Raji (cell line): ENCODE data around the gene IGFBP4.

ENCODE experiments used
- POLR2A ChIP-seq: IDR thresholded peaks from 2 replicates; pipeline ENCODE4 v1.6.1; 2011; ENCODE audit warnings: low read depth, low read length, control low read depth; ENCODE audit not compliant: insufficient read depth

The IGFBP4 gene

DNA sequence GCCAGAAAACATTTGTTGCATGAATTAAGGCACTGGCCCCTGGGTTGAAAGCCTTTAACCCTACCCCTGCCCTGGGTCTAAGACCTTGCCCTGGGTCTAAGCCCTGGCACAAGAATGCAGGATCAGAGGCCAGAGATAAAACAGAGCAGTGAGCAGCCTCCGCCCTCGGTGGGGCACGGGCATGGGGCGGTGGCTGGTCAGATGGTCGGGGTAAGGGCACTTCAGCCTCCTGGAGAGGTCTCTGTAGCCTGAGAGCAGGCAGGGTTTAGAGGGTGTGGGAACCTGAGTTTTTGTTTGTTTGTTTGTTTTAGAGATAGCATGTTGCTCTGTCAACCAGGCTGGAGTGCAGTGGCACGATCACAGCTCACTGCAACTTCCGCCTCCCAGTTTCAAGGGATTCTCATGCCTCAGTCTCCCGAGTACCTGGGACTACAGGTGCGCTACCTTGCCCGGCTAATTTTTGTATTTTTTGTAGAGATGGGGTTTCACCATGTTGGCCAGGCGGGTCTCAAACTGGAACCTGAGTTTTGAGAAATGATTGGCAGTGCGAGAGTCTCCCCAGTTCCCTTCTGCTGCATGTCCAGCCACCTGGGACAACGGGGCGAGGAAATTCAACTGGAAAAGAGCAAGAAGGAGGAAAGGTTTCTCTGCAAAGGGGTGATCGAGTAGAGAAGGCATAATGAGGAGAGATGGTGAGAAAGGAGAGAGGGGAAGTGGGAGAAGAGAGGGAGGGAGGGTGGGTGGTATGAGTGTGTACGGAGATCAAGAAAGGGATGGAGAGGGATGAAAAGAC, 30.5 kb downstream of the IGFBP4 start:
- TF ChIP-seq POLR2A = no peak

DNA sequence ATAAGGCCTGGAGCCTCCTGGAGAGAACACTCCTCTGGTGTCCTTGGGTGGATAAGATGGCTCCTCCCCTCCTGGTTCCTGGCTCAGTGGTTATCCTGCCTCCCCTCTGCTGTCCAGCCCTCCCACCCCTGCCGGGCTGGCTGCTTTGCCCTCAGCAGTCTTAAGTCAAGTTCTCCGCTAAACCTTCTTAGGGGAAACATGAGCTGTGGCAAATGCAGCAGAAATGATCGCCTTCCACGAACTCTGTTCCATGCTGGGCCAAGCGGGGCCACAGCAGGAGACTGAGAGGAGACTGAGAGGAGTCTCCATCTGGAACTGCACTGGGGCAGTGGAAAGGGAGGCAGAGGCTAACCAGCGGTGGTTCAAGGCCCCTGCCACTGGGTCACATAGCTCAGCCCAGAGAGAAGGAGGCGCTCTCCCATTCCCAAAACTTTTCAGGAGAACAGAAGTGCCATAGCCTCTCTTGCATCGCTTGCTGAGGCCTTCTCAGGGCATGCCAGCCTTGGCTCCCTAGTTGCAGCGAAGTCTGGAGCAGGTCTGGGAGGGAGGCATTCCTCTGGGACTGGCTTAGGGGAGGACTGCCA, 31.3 kb downstream of the IGFBP4 start:
- no peak for TF ChIP-seq POLR2A

DNA sequence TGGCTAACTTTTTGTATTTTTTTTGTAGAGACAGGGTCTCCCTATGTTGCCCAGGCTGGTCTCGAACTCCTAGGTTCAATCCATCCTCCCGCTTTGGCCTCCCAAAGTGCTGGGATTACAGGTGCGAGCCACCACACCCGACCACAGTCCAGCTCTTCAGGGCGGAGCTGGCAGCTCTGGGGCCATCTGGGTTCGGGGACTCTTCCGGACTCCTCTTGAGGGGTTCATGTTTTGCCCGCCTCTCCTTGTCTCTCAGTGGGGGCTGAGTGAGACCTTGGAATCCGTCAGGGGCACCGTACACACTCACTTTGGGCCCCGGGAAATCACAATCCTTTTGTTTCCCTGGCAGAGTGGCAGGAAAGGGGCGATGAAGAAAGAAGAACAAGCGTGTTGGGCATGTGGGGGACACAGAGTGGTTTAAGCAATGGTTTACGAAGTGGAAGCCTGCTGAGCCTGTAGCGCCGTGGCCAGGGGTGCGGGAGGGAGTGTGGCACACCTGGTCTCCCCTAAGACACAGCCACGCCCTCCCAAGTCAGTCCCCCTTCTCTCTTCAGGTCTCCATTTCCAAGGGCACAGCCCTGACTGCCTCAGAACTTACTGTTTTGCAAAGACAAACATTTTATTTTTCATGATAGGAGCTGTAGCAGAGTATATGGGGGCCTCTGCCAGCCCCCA, 32.1 kb downstream of the IGFBP4 start:
- no peak for TF ChIP-seq POLR2A

DNA sequence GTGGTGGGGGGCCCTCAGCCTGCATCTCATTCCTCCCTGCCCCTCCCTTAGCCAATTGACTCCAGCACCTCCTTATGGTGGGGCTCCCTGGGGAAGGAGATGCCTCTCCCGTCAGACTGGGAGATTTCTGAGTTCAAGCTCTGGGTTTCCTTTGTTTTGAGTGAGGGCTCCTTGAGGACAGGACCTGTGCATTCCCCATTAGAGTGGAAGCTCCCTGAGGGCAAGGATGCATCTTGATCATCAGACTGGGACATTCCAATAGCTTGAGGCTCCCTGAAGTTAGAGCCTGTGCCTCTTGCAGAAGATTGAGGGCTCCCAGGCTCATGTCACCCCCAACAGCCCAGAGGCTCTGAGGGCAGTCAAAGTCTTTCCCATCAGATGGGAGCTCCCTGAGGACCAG, 34.5 kb downstream of the IGFBP4 start:
- no peak for TF ChIP-seq POLR2A

DNA sequence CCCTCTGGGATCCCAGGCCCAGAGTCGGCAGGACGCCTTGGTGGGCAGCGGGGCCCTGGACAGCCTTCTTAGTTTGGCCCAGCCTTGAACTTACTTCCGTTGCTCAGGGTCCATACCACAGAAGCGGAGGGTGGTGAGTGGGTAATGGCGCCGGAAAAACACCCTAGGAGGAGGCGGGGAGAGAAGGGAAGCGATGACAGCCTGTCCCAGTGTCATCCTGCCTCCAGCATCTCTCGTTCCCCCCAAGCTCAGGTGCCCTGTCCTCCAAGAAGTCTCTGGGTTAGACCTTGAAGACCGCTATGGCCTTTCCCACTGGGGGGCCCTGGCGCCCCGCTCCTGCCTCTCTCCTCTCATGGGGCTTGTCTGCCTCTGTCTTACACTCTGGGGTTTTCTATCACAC, 35.2 kb downstream of the IGFBP4 start:
- TF ChIP-seq POLR2A = no peak

DNA sequence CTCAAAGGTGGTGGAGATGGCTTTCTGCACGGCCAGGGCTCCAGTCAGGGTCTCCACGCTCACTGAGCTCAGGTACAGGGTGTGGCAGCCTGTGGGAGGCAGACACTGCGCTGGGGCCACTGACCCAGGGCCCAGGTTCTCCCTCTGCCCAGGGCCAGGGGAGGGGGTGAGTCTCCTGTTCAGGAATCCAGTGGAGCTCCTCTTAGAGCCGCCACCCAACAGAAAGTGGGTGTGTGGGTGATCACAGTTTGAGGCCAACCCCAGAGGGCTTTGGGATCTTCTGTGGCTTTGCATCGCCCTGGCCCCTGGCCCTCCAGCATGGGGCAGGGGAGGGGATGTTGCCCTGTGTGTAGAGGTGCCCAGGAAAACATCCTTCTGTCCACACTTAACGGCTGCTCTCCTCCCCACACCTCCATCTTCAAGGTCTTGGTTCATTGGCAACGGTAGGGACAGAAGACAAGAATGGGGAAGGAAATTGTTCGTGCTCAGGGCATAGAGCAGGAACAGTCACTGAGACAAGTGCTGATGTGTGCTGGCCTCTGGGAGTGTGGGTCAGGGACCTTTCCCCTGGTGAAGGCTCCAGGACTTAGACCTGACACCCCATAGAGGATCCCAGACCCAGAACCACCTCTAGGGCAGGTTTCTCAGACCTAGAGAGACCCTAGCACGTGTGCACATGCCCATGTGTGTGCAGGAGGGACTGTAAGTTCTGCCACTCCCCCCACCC, 36.7 kb downstream of the IGFBP4 start:
- TF ChIP-seq POLR2A = no peak

DNA sequence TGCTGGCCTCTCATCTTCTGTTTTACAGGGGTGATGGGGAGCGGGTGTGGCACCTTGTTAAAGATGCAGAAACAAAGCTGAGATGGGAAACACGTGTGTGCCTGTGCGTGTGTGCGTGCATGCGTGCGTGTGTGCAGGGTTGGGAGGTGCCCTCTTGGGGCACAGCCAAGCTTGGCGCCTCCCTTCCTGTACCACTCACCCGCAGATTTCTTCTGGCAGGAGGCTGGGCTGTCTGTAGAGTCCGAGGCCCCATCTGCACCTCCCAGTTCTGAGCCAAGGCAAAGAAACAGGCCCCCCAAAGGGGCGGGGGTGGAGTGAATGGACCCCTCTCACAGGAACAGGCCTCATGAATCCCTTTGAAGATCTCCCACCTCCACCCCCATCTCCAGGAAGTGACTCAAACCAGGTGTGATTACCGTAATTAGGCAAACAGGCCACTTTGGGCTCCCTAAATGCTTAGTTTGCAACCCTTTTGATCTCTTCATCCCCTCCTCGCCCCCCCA, 37.3 kb downstream of the IGFBP4 start:
- no peak for TF ChIP-seq POLR2A

DNA sequence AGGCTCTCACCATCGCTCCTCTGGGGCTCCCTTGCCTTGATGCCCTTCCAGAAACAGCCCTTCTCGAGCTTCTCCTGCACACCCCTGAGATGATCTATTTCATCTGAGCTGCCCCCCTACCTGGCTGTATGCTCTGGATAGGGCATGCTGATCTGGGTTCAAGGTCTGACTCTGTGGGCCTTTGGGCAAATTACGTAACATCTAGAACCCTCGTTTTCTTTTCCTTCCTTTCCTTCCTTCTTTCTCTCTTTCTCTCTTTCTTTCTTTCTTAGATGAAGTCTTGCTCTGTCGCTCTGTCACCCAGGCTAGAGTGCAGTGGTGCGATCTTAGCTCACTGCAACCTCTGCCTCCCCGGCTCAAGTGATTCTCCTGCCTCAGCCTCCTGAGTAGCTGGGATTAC, 37.9 kb downstream of the IGFBP4 start:
- TF ChIP-seq POLR2A = no peak

DNA sequence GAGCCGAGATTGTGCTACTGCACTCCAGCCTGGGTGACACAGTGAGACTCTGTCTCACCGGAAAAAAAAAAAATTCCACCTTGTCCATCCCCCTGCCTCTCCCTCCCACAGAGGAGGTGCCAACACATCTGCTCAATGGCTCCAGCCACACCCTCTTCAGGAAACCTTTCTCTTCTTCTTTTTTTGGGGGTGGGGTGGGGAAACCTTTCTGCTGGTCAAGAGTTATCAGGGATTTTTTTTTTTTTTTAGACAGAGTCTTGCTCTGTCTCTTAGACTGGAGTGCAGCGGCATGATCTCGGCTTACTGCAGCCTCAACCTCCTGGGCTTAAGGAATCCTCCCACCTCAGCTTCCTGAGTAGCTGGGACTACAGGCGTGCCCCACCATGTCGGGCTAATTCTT, 39.5 kb downstream of the IGFBP4 start:
- no peak for TF ChIP-seq POLR2A

DNA sequence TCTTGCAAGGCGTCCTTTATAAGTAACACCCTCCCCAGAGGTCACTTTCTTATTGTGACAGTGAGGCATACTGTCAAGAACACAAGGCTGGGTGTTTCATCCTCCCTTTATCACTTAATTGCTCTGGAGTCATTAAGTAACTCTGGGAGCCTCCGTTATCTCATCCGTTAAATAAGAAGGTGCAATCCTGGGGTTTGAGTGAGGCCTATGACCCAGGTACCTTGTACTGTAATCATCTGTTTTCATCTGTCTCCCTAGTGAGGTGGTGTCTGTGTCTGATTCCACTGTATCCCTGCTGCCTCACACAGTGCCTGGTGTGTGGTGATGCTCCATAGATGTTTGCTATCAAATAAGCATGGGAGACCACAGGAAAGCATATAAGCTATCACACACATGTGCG, 40.4 kb downstream of the IGFBP4 start:
- no peak for TF ChIP-seq POLR2A

DNA sequence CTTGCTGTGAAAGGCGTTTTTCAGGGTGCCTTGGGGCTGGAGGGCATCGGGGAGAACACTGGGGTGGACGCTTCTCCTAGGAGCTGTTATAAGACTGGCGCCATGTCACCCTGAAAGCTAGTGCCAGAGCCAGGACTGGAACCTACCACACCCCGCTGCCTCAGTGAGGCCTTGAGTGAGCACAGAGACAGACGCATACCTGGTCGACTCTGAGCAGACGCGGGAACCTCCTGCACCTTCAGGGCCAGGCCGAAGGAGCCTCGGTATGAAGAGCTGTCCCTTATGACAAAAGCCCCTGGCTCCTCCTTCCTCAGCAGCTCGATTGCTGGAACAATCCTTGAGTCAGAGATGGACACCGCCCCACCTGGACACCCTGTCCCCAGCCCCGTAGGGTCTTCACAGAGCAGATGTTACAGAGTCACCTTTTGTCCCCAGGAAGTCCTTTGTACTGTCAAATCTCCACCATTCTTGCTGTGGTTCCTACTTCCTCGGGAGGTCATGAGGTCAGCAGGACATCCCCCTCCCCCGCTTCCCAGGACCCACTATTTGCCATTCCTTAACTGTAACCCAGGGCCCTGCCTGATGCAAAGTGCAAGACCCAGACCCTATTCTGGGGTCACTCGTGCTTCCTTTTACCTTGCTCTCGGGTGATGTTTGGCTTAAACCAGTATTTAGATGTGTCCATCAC, 41.2 kb downstream of the IGFBP4 start:
- no peak for TF ChIP-seq POLR2A

DNA sequence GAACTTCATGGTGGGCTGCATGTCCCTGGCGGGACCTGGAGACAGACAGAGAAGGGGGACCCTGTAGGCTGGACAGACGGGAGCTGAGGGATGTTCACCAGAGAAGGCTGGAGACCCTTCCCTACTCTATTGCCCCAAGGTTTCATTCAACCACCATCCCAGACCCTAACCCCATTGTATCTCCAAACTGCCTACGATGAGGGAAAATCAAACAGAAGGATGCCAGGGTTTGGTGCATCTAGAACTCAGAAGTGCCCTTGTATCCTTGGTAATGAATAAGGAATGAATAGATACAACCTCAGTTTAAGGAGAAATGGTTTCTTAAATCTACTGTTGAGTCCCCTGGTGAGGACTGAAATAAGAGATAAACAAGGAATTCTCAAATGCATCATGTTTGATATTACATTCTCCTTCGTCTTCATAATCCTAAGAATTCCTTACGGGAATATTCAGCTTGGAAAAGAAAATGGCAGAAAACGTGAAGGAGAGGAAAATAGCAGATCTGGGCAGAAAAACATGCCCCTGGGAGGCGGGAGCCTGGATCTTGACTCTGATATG, 41.8 kb downstream of the IGFBP4 start:
- TF ChIP-seq POLR2A = no peak

DNA sequence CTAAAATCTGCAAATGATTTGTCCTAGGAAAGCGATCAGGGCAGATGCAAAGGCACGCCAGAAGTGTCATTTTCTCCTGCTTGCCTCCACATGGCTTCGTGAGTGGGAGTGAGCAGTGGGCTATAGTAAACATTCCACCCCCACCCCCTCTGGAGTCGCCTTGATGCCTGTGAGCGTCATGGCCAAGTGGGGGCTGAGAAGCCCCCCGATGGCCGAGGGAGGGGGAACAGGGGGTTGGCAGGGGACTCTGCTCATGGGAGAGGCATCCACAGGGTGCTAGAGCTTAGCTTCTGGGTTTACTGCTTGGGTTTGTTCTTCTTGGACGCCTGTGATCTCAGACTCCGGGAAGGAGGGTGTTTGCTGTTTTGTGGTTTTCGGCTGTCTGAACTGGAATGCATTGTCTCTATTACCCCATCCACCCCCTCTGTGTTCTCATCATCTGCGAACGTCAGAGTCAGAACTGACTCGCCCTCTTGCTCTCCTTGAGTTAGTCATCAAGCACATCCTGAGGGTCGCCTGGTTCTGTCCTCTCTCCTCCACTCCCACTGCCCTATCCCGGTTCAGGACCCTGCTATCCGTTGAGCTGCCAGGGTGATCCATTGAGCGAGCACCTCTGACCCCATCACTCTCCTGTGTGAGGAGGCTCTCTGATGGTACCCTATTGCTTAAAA, 42.7 kb downstream of the IGFBP4 start:
- no peak for TF ChIP-seq POLR2A
